Endothelial cell of umbilical vein (primary cell): ENCODE results near the gene B3GALT5. TPM values are rescaled to one million over a fixed set of nuclear protein-coding genes. Genes with fewer than 3 reads are reported as not detected.

Experiments
- BruUV-seq: library from RNA; stranded (reverse); fragments of 400-500 nt; replicated peaks from 2 replicates; lab custom pipeline; 2021; lab: Mats Ljungman, UMichigan
- CTCF ChIA-PET: fragments of 300-600, 350-600 bp; sonication (Branson Sonifier 250); formaldehyde crosslinking; loops from one replicate; lab custom pipeline; 2021; ENCODE audit warnings: antibody characterized with exemption, inconsistent platforms; lab: Charles Lee
- POLR2A ChIA-PET: fragments of 300-600, 350-600 bp; sonication (Branson Sonifier 250); formaldehyde crosslinking; loops from one replicate; lab custom pipeline; 2021; ENCODE audit warnings: antibody characterized with exemption, inconsistent platforms; lab: Charles Lee
- DNase-seq: peaks from one replicate; pipeline ENCODE4 v3.0.0-alpha.2; 2011; ENCODE audit warnings: low read depth, low spot score
- FAIRE-seq: peaks from 2 replicates; lab custom pipeline; 2011; peaks lifted over from hg19 to GRCh38; lab: Jason Lieb, UNC
- H2AFZ ChIP-seq: 2 replicates; pipeline ENCODE4 v1.6.0; 2012; ENCODE audit warnings: low read depth, low read length, control low read depth, inconsistent platforms
- H3K27ac ChIP-seq: 2 replicates; pipeline ENCODE4 v1.5.1; 2011; ENCODE audit warnings: low read depth, mild to moderate bottlenecking, control low read depth, low read length, moderate library complexity; ENCODE audit not compliant: insufficient read depth
- H3K27me3 ChIP-seq, 2 experiments: 2 replicates each; pipeline versions ENCODE4 v1.6.0 to v1.6.1; 2011; ENCODE audit warnings: low read length in 2 of 2, mixed read lengths in 1 of 2; ENCODE audit not compliant: control insufficient read depth in 2 of 2, insufficient read depth in 2 of 2
- H3K36me3 ChIP-seq, 2 experiments: 2 replicates in 1 of 2; 3 replicates in 1 of 2; pipeline ENCODE4 v1.5.1; 2011; ENCODE audit warnings: low read length in 2 of 2, mild to moderate bottlenecking in 1 of 2, moderate library complexity in 1 of 2; ENCODE audit not compliant: control insufficient read depth in 2 of 2, insufficient read depth in 2 of 2; ENCODE audit errors: extremely low read depth in 1 of 2
- H3K4me1 ChIP-seq: 3 replicates; pipeline ENCODE4 v1.5.1; 2011; ENCODE audit warnings: mild to moderate bottlenecking, low read length; ENCODE audit not compliant: control insufficient read depth, insufficient read depth; ENCODE audit errors: extremely low read depth
- H3K4me2 ChIP-seq: 2 replicates; pipeline ENCODE4 v1.6.1; 2011; ENCODE audit warnings: low read length, control low read depth, mixed read lengths; ENCODE audit not compliant: insufficient read depth
- H3K4me3 ChIP-seq, 3 experiments: fragments of 200-600 bp in 1 of 3; sonication (generic), shearing (Covaris generic) in 1 of 3; replicated peaks in 1 of 3; 2 replicates each; pipeline ENCODE4 v1.5.1; 2011 to 2016; ENCODE audit warnings: control low read depth in 3 of 3, low read length in 3 of 3, mild to moderate bottlenecking in 2 of 3, inconsistent platforms in 1 of 3, low read depth in 1 of 3, moderate library complexity in 1 of 3; ENCODE audit not compliant: insufficient read depth in 1 of 3
- H3K79me2 ChIP-seq: 2 replicates; pipeline ENCODE4 v1.6.0; 2012; ENCODE audit warnings: low read length, inconsistent platforms; ENCODE audit not compliant: control insufficient read depth, insufficient read depth
- H3K9ac ChIP-seq: replicated peaks from 2 replicates; pipeline ENCODE3; 2011; ENCODE audit warnings: low read length, control low read depth; ENCODE audit not compliant: insufficient read depth; ENCODE audit errors: extremely low read depth
- H3K9me1 ChIP-seq: replicated peaks from 3 replicates; pipeline ENCODE4 v1.6.0; 2011; ENCODE audit warnings: mild to moderate bottlenecking, low read length; ENCODE audit not compliant: control insufficient read depth, insufficient read depth; ENCODE audit errors: extremely low read depth
- H3K9me3 ChIP-seq: replicated peaks from 2 replicates; pipeline ENCODE4 v1.5.1; 2012; ENCODE audit warnings: low read length, inconsistent platforms; ENCODE audit not compliant: control insufficient read depth, insufficient read depth
- H4K20me1 ChIP-seq: replicated peaks from 2 replicates; pipeline ENCODE3; 2011; ENCODE audit warnings: mild to moderate bottlenecking, low read length; ENCODE audit not compliant: control insufficient read depth, insufficient read depth; ENCODE audit errors: extremely low read depth
- EZH2 ChIP-seq: IDR thresholded peaks from 2 replicates; pipeline ENCODE4 v1.6.1; 2012; ENCODE audit warnings: borderline replicate concordance, low read depth, mild to moderate bottlenecking, moderate library complexity, low read length, inconsistent platforms; ENCODE audit not compliant: severe bottlenecking
- FOS ChIP-seq: IDR thresholded peaks from 2 replicates; pipeline ENCODE4 v1.6.1; 2011; ENCODE audit warnings: mild to moderate bottlenecking, low read length, moderate library complexity, borderline replicate concordance; ENCODE audit not compliant: insufficient read depth
- GATA2 ChIP-seq: IDR thresholded peaks from 2 replicates; pipeline ENCODE4 v1.7.0; 2011; ENCODE audit warnings: low read depth, mild to moderate bottlenecking, moderate library complexity, mixed read lengths, low read length; ENCODE audit not compliant: insufficient read length, insufficient read depth
- JUN ChIP-seq: IDR thresholded peaks from 2 replicates; pipeline ENCODE4 v1.6.1; 2011; ENCODE audit warnings: borderline replicate concordance, low read depth; ENCODE audit not compliant: insufficient read length, insufficient read depth
- MYC ChIP-seq: IDR thresholded peaks from one replicate; pipeline ENCODE4 v1.6.1; 2011; ENCODE audit warnings: mild to moderate bottlenecking, low read depth, low read length
- POLR2A ChIP-seq: IDR thresholded peaks from 2 replicates; pipeline ENCODE4 v1.6.1; 2012; ENCODE audit warnings: low read depth, mild to moderate bottlenecking, control low read depth, low read length
- POLR2AphosphoS5 ChIP-seq: IDR thresholded peaks from 2 replicates; pipeline ENCODE4 v1.6.1; 2012; ENCODE audit warnings: low read depth, mild to moderate bottlenecking, control low read depth, low read length, moderate library complexity; ENCODE audit not compliant: insufficient read depth
- dilution Hi-C: fragments of 300-500 bp; cut with MboI; formaldehyde crosslinking; loops from one replicate; pipeline ENCODE4 v1.15.0; 2019; ENCODE audit warnings: low sequenced_read_pairs; ENCODE audit not compliant: extremely low pct_ligation_motif_present
- intact Hi-C: fragments of 100-400 bp; cut with micrococcal nuclease; formaldehyde crosslinking; loops from one replicate; pipeline ENCODE4 v1.10.0; 2022
- polyA plus RNA-seq, 4 experiments: library from polyadenylated mRNA; depleted of rRNA in 3 of 4; stranded (reverse) in 3 of 4; unstranded in 1 of 4; fragments of >200 nt; gene quantifications; 2 replicates each; pipeline versions ENCODE4 v1.2.1 to v1.2.3, GENCODE V29; 2011 to 2012; ENCODE audit warnings: missing spikeins in 1 of 4
- total RNA-seq: library from RNA; stranded (reverse); gene quantifications from 2 replicates; pipeline ENCODE4 v1.2.3, GENCODE V29; 2021
- TF ChIP-seq, protein P1 (sequence below), 2 donors: IDR thresholded peaks; 1 replicate in 1 of 2; 2 replicates in 1 of 2; pipeline ENCODE4 v1.5.1; 2011; ENCODE audit warnings: low read length in 2 of 2, mild to moderate bottlenecking in 2 of 2, moderate library complexity in 2 of 2, control low read depth in 1 of 2, inconsistent platforms in 1 of 2, low read depth in 1 of 2; ENCODE audit not compliant: insufficient read depth in 1 of 2; ENCODE audit errors: extremely low read depth in 1 of 2
- TF ChIP-seq, protein P2 (sequence below): IDR thresholded peaks from 2 replicates; pipeline ENCODE4 v1.6.1; 2011; ENCODE audit not compliant: insufficient read depth, insufficient read length

Gene B3GALT5
- total and polyA plus RNA-seq, 2 donors (not counting 3 experiments of a cell fraction or from before 2014, with no cell fraction given) = 0.04 TPM; not detected in 1

DNA sequence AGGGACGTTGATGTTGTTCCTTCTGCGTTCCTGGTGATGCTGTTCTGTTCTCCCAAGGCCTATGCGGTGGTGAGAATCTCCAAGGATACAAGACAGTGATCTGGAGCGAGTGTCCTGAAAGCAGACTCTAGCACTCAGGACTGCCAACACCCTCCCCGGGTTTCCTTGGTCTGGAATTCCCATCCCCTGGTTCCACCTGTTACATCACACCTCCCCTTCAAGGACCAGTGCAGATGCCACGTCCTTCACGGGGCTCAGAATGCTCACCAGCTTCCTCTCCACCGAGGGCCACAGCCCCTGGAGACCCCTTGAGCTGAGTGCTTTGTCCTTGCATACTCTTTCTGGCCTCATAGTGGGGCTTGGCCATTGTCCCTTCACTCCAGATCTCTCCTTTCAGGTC lies 43.5 kb downstream of the B3GALT5 start:
- DNase-seq = no peak
- BruUV-seq = no TSS peak
- Histone ChIP-seq H2AFZ (no peak overlapping the region), H4K20me1 (no peaks in the 10 kb centered on the region), H3K9me1 (no peaks in the 10 kb centered on the region), H3K27me3 (no peaks in the 10 kb centered on the region), H3K36me3 (no peaks in the 10 kb centered on the region), H3K27ac (no peak overlapping the region), H3K9me3 (no peaks in the 10 kb centered on the region), H3K4me1 (peaks cover 13% of the 10 kb centered on the region), H3K4me2 (no peak overlapping the region), H3K4me3 (no peak overlapping the region), H3K9ac (no peak overlapping the region), H3K79me2 (no peaks in the 10 kb centered on the region)
- dilution Hi-C loops = no loop called here
- TF ChIP-seq POLR2AphosphoS5 = no peak
- no peak for TF ChIP-seq GATA2
- no peak for TF ChIP-seq POLR2A
- no peak for TF ChIP-seq JUN
- TF ChIP-seq, protein P1, sequence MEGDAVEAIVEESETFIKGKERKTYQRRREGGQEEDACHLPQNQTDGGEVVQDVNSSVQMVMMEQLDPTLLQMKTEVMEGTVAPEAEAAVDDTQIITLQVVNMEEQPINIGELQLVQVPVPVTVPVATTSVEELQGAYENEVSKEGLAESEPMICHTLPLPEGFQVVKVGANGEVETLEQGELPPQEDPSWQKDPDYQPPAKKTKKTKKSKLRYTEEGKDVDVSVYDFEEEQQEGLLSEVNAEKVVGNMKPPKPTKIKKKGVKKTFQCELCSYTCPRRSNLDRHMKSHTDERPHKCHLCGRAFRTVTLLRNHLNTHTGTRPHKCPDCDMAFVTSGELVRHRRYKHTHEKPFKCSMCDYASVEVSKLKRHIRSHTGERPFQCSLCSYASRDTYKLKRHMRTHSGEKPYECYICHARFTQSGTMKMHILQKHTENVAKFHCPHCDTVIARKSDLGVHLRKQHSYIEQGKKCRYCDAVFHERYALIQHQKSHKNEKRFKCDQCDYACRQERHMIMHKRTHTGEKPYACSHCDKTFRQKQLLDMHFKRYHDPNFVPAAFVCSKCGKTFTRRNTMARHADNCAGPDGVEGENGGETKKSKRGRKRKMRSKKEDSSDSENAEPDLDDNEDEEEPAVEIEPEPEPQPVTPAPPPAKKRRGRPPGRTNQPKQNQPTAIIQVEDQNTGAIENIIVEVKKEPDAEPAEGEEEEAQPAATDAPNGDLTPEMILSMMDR (IDR thresholded peaks at IDR 0.05; ENCODE audit: extremely low read depth in 1 of 2, insufficient read depth in 1 of 2, low read depth in 1 of 2, low read length in 2 of 2) = no peak
- no peak for TF ChIP-seq EZH2
- TF ChIP-seq, protein P2, sequence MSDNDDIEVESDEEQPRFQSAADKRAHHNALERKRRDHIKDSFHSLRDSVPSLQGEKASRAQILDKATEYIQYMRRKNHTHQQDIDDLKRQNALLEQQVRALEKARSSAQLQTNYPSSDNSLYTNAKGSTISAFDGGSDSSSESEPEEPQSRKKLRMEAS = no peak
- no peak for TF ChIP-seq FOS
- no peak for TF ChIP-seq MYC
- FAIRE-seq = no peak
- ChIA-PET CTCF (no interaction called here), POLR2A (no interaction called here)
- intact Hi-C loops = no loop called here
